Lung (tissue), 12 donors: ENCODE data around the gene PDE3B. TPM values are rescaled to one million over a fixed set of nuclear protein-coding genes. Genes with fewer than 3 reads are reported as not detected.
"Not testable (repeated sequence)": the region's sequence is repeated elsewhere in the genome, so short reads cannot be mapped to it uniquely, and the experiment has no call there.

Experiments used
- ATAC-seq: fragments of 200-7000 bp; cut with Tn5 transposase; one replicate; pipeline ENCODE4 v1.9.1; 2020; ENCODE audit warnings: moderate number of reproducible peaks; ENCODE audit not compliant: insufficient read depth, low FRiP score
- DNase-seq, 3 donors: peaks; one replicate each; pipeline ENCODE4 v3.0.0-alpha.2; 2013 to 2017
- H3K27ac ChIP-seq, 2 donors: one replicate each; pipeline ENCODE4 v1.5.1; 2013; ENCODE audit warnings: mild to moderate bottlenecking in 2 of 2, moderate library complexity in 2 of 2, control low read depth in 1 of 2, inconsistent platforms in 1 of 2, low read depth in 1 of 2, low read length in 1 of 2
- H3K27me3 ChIP-seq, 3 donors: one replicate each; pipeline ENCODE4 v1.5.1; 2013; ENCODE audit warnings: low read length in 2 of 3; ENCODE audit not compliant: control insufficient read depth in 3 of 3, insufficient read depth in 3 of 3
- H3K36me3 ChIP-seq, 4 donors: one replicate each; pipeline ENCODE4 v1.5.1; 2013; ENCODE audit warnings: low read length in 4 of 4, mild to moderate bottlenecking in 1 of 4, moderate library complexity in 1 of 4; ENCODE audit not compliant: control insufficient read depth in 4 of 4, insufficient read depth in 4 of 4
- H3K4me1 ChIP-seq, 5 donors: one replicate each; pipeline ENCODE4 v1.5.1; 2013; ENCODE audit warnings: low read length in 5 of 5, mild to moderate bottlenecking in 2 of 5, moderate library complexity in 1 of 5; ENCODE audit not compliant: control insufficient read depth in 5 of 5, insufficient read depth in 5 of 5
- H3K4me3 ChIP-seq: one replicate; pipeline ENCODE4 v1.5.1; 2013; ENCODE audit warnings: mild to moderate bottlenecking, control low read depth, moderate library complexity
- H3K9ac ChIP-seq, 2 donors: one replicate each; pipeline ENCODE4 v1.5.1; 2013; ENCODE audit warnings: low read length in 2 of 2, control low read depth in 1 of 2; ENCODE audit not compliant: insufficient read depth in 1 of 2
- H3K9me3 ChIP-seq, 4 donors: one replicate each; pipeline ENCODE4 v1.5.1; 2013; ENCODE audit warnings: low read length in 3 of 4, mild to moderate bottlenecking in 1 of 4, moderate library complexity in 1 of 4; ENCODE audit not compliant: control insufficient read depth in 4 of 4, insufficient read depth in 3 of 4
- CTCF ChIP-seq: IDR thresholded peaks from 2 replicates; pipeline ENCODE4 v1.5.1; 2012; ENCODE audit warnings: mild to moderate bottlenecking; ENCODE audit errors: control extremely low read depth, extremely low read depth
- WGBS, 2 donors: extraction: QIAGEN DNeasy Blood & Tissue Kit; methylation state at CpG; one replicate each; pipeline ENCODE4 v1.1.7; 2013; 5-methylcytosine and 5-hydroxymethylcytosine counted together
- polyA plus RNA-seq, 2 donors: library from polyadenylated mRNA; stranded (reverse); fragments of 200-250 nt; gene quantifications; one replicate each; pipeline ENCODE4 v1.2.1, GENCODE V29; 2013
- total RNA-seq, 2 donors: library from RNA; depleted of rRNA in 1 of 2; stranded (reverse); fragments of >200 nt in 1 of 2; gene quantifications; one replicate each; pipeline ENCODE4 v1.2.1, GENCODE V29; 2014 to 2021
- donor health status: control.
- donor health status: control.
- donor health status: Bipolar disorder and iron deficiency.
- donor health status: healthy.
- donor health status: DM: yes; HTN: yes; CAD: no.

The PDE3B gene
- total and polyA plus RNA-seq, 4 donors, result 3.3 to 79.2 (median 11.5) TPM

GRCh38 chr11:14725150-14725549, 81.5 kb downstream of the PDE3B start:
- 93 to 97% methylated on average over 1 of the region's 1 CpG for WGBS, 2 donors
- H3K27ac ChIP-seq, result no peak overlapping the region
- H3K4me3 ChIP-seq, result no peak overlapping the region
- H3K27me3 ChIP-seq, result no peaks in the 10 kb centered on the region
- no peak for ATAC-seq
- H3K9ac ChIP-seq, result no peak overlapping the region
- TF ChIP-seq CTCF, result no peak
- no peaks in the 10 kb centered on the region for H3K9me3 ChIP-seq
- no peak for DNase-seq
- no peaks in the 10 kb centered on the region for H3K36me3 ChIP-seq
- H3K4me1 ChIP-seq, result peaks cover 0 to 7% (median 0%) of the 10 kb centered on the region in 5 donors

- no peak for TF ChIP-seq CTCF
- H3K4me3 ChIP-seq, result no peak overlapping the region
- no peaks in the 10 kb centered on the region for H3K9me3 ChIP-seq
- no peak overlapping the region for H3K27ac ChIP-seq
- H3K36me3 ChIP-seq, result no peaks in the 10 kb centered on the region
- H3K4me1 ChIP-seq, result peaks cover 0 to 5% (median 0%) of the 10 kb centered on the region in 5 donors
- no peak for ATAC-seq
- H3K27me3 ChIP-seq, result no peaks in the 10 kb centered on the region
- H3K9ac ChIP-seq, result no peak overlapping the region
- DNase-seq, result no peak
Observed at GRCh38 chr11:14727215-14727614, 83.6 kb downstream of the PDE3B start.

GRCh38 chr11:14727746-14728145, 84.1 kb downstream of the PDE3B start:
- no peaks in the 10 kb centered on the region for H3K9me3 ChIP-seq
- H3K27me3 ChIP-seq, result no peaks in the 10 kb centered on the region
- DNase-seq (no peak), ATAC-seq (no peak)
- TF ChIP-seq CTCF, result no peak
- H3K4me1 ChIP-seq, result peaks cover 0 to 2% (median 0%) of the 10 kb centered on the region in 5 donors
- H3K4me3 ChIP-seq, result no peak overlapping the region
- 19 to 46% methylated on average over 1 of the region's 1 CpG for WGBS, 2 donors
- H3K27ac ChIP-seq, result no peak overlapping the region
- no peaks in the 10 kb centered on the region for H3K36me3 ChIP-seq
- H3K9ac ChIP-seq, result no peak overlapping the region

GRCh38 chr11:14740539-14740938, 96.9 kb downstream of the PDE3B start:
- H3K9me3 ChIP-seq, ATAC-seq, H3K27ac ChIP-seq: not testable (repeated sequence)

More at GRCh38 chr11:14740539-14740938, 96.9 kb downstream of the PDE3B start:
- H3K4me1 ChIP-seq, H3K9ac ChIP-seq, H3K4me3 ChIP-seq, H3K36me3 ChIP-seq, DNase-seq, H3K27me3 ChIP-seq: not testable (repeated sequence)
- 66 to 79% methylated on average over 2 of the region's 2 CpGs for WGBS, 2 donors
